HEK293 (cell line): Measurements from ENCODE around the gene UBAC2.

Experiments used
- KLF8 ChIP-seq: fragments of 450-650 bp; formaldehyde crosslinking; IDR thresholded peaks from 2 replicates; pipeline ENCODE4 v1.5.1; 2016; ENCODE audit warnings: missing biosample characterization, missing genetic modification characterization
- MZF1 ChIP-seq: fragments of 450-650 bp; formaldehyde crosslinking; IDR thresholded peaks from 2 replicates; pipeline ENCODE4 v1.5.1; 2017; ENCODE audit warnings: missing biosample characterization, missing genetic modification characterization, borderline replicate concordance
- ZBTB7A ChIP-seq: fragments of 450-650 bp; formaldehyde crosslinking; IDR thresholded peaks from 2 replicates; pipeline ENCODE4 v1.5.1; 2016; ENCODE audit warnings: low read depth, missing biosample characterization, missing genetic modification characterization
- ZNF24 ChIP-seq: fragments of 450-650 bp; formaldehyde crosslinking; IDR thresholded peaks from 2 replicates; pipeline ENCODE4 v1.5.1; 2016; ENCODE audit warnings: missing biosample characterization, missing genetic modification characterization
- ZNF274 ChIP-seq, 2 experiments: fragments of 200-500 bp in 1 of 2; fragments of 450-650 bp in 1 of 2; sonication (Bioruptor generic) in 1 of 2; formaldehyde crosslinking in 1 of 2; IDR thresholded peaks; 2 replicates each; pipeline versions ENCODE4 v1.5.1 to v1.6.1; 2014 to 2016; ENCODE audit warnings: borderline replicate concordance in 1 of 2, inconsistent platforms in 1 of 2, low read length in 1 of 2, missing biosample characterization in 1 of 2, missing genetic modification characterization in 1 of 2
- ZNF302 ChIP-seq: fragments of 450-650 bp; formaldehyde crosslinking; IDR thresholded peaks from 2 replicates; pipeline ENCODE4 v1.5.1; 2016; ENCODE audit warnings: missing biosample characterization, missing genetic modification characterization, low read depth
- ZNF350 ChIP-seq: fragments of 450-650 bp; formaldehyde crosslinking; IDR thresholded peaks from 2 replicates; pipeline ENCODE4 v1.5.0; 2017; ENCODE audit warnings: missing biosample characterization, mild to moderate bottlenecking, missing genetic modification characterization
- ZNF366 ChIP-seq: fragments of 450-650 bp; formaldehyde crosslinking; conservative IDR thresholded peaks from 2 replicates; pipeline ENCODE4 v1.5.1; 2016; ENCODE audit warnings: missing biosample characterization, missing genetic modification characterization
- ZNF596 ChIP-seq: fragments of 450-650 bp; IDR thresholded peaks from 2 replicates; pipeline ENCODE4 v1.5.0; 2018; ENCODE audit warnings: missing biosample characterization, mild to moderate bottlenecking, missing genetic modification characterization, moderate library complexity
- ZNF610 ChIP-seq: fragments of 450-650 bp; formaldehyde crosslinking; IDR thresholded peaks from 2 replicates; pipeline ENCODE4 v1.5.1; 2016; ENCODE audit warnings: missing biosample characterization, missing genetic modification characterization, borderline replicate concordance
- ZNF670 ChIP-seq: fragments of 450-650 bp; formaldehyde crosslinking; IDR thresholded peaks from 2 replicates; pipeline ENCODE4 v1.5.1; 2016; ENCODE audit warnings: missing biosample characterization, missing genetic modification characterization, low read depth
- TF ChIP-seq, protein P1 (sequence below): fragments of 450-650 bp; formaldehyde crosslinking; IDR thresholded peaks from 2 replicates; pipeline ENCODE4 v1.5.1; 2016; ENCODE audit warnings: missing biosample characterization, missing genetic modification characterization

DNA sequence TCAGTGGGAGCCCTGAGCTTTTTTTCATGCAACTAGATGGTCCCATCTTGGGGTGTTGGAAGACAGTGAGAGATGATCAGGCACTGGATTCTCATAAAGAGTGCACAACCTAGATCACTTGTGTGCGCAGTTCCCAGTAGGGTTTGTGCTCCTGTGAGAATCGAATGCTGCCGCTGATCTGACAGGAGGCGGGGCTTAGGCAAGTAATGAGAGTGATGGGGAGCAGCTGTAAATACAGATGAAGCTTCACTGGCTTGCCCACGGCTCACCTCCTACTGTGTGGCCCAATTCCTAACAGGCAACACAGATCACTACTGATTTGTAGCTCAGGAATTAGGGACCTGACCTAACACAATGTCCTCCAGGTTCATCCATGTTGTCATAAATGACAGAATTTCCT lies 43.6 kb upstream of the UBAC2 start:
- TF ChIP-seq, protein P1, sequence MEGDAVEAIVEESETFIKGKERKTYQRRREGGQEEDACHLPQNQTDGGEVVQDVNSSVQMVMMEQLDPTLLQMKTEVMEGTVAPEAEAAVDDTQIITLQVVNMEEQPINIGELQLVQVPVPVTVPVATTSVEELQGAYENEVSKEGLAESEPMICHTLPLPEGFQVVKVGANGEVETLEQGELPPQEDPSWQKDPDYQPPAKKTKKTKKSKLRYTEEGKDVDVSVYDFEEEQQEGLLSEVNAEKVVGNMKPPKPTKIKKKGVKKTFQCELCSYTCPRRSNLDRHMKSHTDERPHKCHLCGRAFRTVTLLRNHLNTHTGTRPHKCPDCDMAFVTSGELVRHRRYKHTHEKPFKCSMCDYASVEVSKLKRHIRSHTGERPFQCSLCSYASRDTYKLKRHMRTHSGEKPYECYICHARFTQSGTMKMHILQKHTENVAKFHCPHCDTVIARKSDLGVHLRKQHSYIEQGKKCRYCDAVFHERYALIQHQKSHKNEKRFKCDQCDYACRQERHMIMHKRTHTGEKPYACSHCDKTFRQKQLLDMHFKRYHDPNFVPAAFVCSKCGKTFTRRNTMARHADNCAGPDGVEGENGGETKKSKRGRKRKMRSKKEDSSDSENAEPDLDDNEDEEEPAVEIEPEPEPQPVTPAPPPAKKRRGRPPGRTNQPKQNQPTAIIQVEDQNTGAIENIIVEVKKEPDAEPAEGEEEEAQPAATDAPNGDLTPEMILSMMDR (tag by site-specific recombination), result no peak
- TF ChIP-seq KLF8 (tag by site-specific recombination) (no peak), MZF1 (tag by site-specific recombination) (no peak), ZNF302 (tag by site-specific recombination) (no peak), ZBTB7A (tag by site-specific recombination) (no peak), ZNF350 (tag by site-specific recombination) (no peak), ZNF670 (tag by site-specific recombination) (no peak), ZNF274 (IDR thresholded peaks at IDR 0.05; ENCODE audit: low read length) (no peak), ZNF274 (tag by site-specific recombination; IDR thresholded peaks at IDR 0.05; ENCODE audit: borderline replicate concordance) (no peak), ZNF596 (tag by site-specific recombination) (no peak), ZNF610 (no peak), ZNF366 (tag by site-specific recombination) (no peak), ZNF24 (no peak)
